ENCODE measurements around the gene STK36.

Gene STK36

GRCh38 chr2:218717262-218717661, 45.4 kb downstream of the STK36 start:
- no peak for TF ChIP-seq CTCF (IDR thresholded peaks at IDR 0.05; ENCODE audit: unreplicated experiment in 3 of 3)
- no peaks in the 10 kb centered on the region for H3K9me3 Mint-ChIP-seq
- no peak overlapping the region for H3K4me3 Mint-ChIP-seq
- H3K27ac Mint-ChIP-seq, result no peak overlapping the region
- no peaks in the 10 kb centered on the region for H3K4me1 Mint-ChIP-seq
- H3K36me3 Mint-ChIP-seq (ENCODE audit: low read depth), result peaks cover 35% of the 10 kb centered on the region
- no peaks in the 10 kb centered on the region for H3K27me3 Mint-ChIP-seq (ENCODE audit: low read depth)

- peaks cover 39% of the 10 kb centered on the region for H3K36me3 Mint-ChIP-seq (ENCODE audit: low read depth)
- H3K9me3 Mint-ChIP-seq, result no peaks in the 10 kb centered on the region
- H3K27me3 Mint-ChIP-seq (ENCODE audit: low read depth), result no peaks in the 10 kb centered on the region
- H3K4me3 Mint-ChIP-seq, result no peak overlapping the region
- no peak overlapping the region for H3K27ac Mint-ChIP-seq
- no peaks in the 10 kb centered on the region for H3K4me1 Mint-ChIP-seq
- TF ChIP-seq CTCF (IDR thresholded peaks at IDR 0.05; ENCODE audit: unreplicated experiment in 3 of 3), result no peak
Measured at GRCh38 chr2:218718058-218718457, 46.2 kb downstream of the STK36 start.

GRCh38 chr2:218719457-218719856, 47.6 kb downstream of the STK36 start:
- TF ChIP-seq CTCF (IDR thresholded peaks at IDR 0.05; ENCODE audit: unreplicated experiment in 3 of 3), result no peak

GRCh38 chr2:218720048-218721041, 48.5 kb downstream of the STK36 start:
- H3K9me3 Mint-ChIP-seq, result no peaks in the 10 kb centered on the region
- TF ChIP-seq CTCF (IDR thresholded peaks at IDR 0.05; ENCODE audit: unreplicated experiment in 3 of 3), result no peak
- no peaks in the 10 kb centered on the region for H3K27me3 Mint-ChIP-seq (ENCODE audit: low read depth)
- H3K36me3 Mint-ChIP-seq (ENCODE audit: low read depth), result peaks cover 52% of the 10 kb centered on the region
- no peak overlapping the region for H3K27ac Mint-ChIP-seq
- H3K4me1 Mint-ChIP-seq, result no peaks in the 10 kb centered on the region
- H3K4me3 Mint-ChIP-seq, result no peak overlapping the region

More at GRCh38 chr2:218719457-218719856, 47.6 kb downstream of the STK36 start:
- no peaks in the 10 kb centered on the region for H3K9me3 Mint-ChIP-seq
- H3K27ac Mint-ChIP-seq, result no peak overlapping the region
- no peaks in the 10 kb centered on the region for H3K4me1 Mint-ChIP-seq
- no peaks in the 10 kb centered on the region for H3K27me3 Mint-ChIP-seq (ENCODE audit: low read depth)
- no peak overlapping the region for H3K4me3 Mint-ChIP-seq
- peaks cover 52% of the 10 kb centered on the region for H3K36me3 Mint-ChIP-seq (ENCODE audit: low read depth)

- Mint-ChIP-seq H3K9me3 (peaks cover 7% of the 10 kb centered on the region), H3K36me3 (ENCODE audit: low read depth) (peaks cover 57% of the 10 kb centered on the region), H3K4me3 (no peak overlapping the region), H3K4me1 (no peaks in the 10 kb centered on the region), H3K27ac (no peak overlapping the region), H3K27me3 (ENCODE audit: low read depth) (no peaks in the 10 kb centered on the region)
- no peak for TF ChIP-seq CTCF (IDR thresholded peaks at IDR 0.05; ENCODE audit: unreplicated experiment in 3 of 3)
Measured at GRCh38 chr2:218721488-218721887, 49.6 kb downstream of the STK36 start.

Measured in nephron (organoid).